IMR-90 (cell line): Measurements from ENCODE around the gene PHKB. TPM values are rescaled to one million over a fixed set of nuclear protein-coding genes. Genes with fewer than 3 reads are reported as not detected.

Source experiments
- ATAC-seq: fragments of 200-7000 bp; cut with Tn5 transposase; 2 replicates; pipeline ENCODE4 v1.9.1; 2020; ENCODE audit warnings: low read depth, mild to moderate bottlenecking, moderate library complexity
- BruUV-seq: library from RNA; stranded (reverse); fragments of 400-500 nt; replicated peaks from 2 replicates; lab custom pipeline; 2021; lab: Mats Ljungman, UMichigan
- CTCF ChIA-PET: fragments of 300-600 bp; formaldehyde crosslinking; extraction: SDS; loops from one replicate; lab custom pipeline; 2021; ENCODE audit warnings: antibody characterized with exemption; lab: Yijun Ruan, JAX
- POLR2A ChIA-PET: fragments of 300-600 bp; sonication (Branson Sonifier 250); formaldehyde crosslinking; loops from one replicate; lab custom pipeline; 2022; ENCODE audit warnings: antibody characterized with exemption; ENCODE audit not compliant: unreplicated experiment; lab: Charles Lee
- DNase-seq: peaks from one replicate; pipeline ENCODE4 v3.0.0; 2013
- H2AFZ ChIP-seq: replicated peaks from 2 replicates; pipeline ENCODE3; 2013; ENCODE audit warnings: low read length, mild to moderate bottlenecking; ENCODE audit not compliant: poor library complexity
- H2AK5ac ChIP-seq: 2 replicates; pipeline ENCODE4 v1.6.1; 2013; ENCODE audit warnings: low read depth, low read length, inconsistent platforms
- H2AK9ac ChIP-seq: replicated peaks from 2 replicates; pipeline ENCODE3; 2013; ENCODE audit warnings: mild to moderate bottlenecking, low read depth, low read length, moderate library complexity; ENCODE audit not compliant: poor library complexity
- H2BK120ac ChIP-seq: 2 replicates; pipeline ENCODE4 v1.6.1; 2013; ENCODE audit warnings: low read depth, low read length, inconsistent platforms
- H2BK15ac ChIP-seq: 3 replicates; pipeline ENCODE4 v1.6.1; 2013; ENCODE audit warnings: low read depth, low read length, inconsistent platforms
- H2BK20ac ChIP-seq: 2 replicates; pipeline ENCODE4 v1.6.1; 2013; ENCODE audit warnings: low read depth, mild to moderate bottlenecking, inconsistent platforms, low read length, moderate library complexity
- H2BK5ac ChIP-seq: 2 replicates; pipeline ENCODE4 v1.6.1; 2013; ENCODE audit warnings: mild to moderate bottlenecking, low read depth, low read length, inconsistent platforms; ENCODE audit not compliant: poor library complexity, severe bottlenecking
- H3K14ac ChIP-seq: replicated peaks from 2 replicates; pipeline ENCODE4 v1.6.1; 2013; ENCODE audit warnings: low read depth, low read length, inconsistent platforms
- H3K18ac ChIP-seq: 2 replicates; pipeline ENCODE4 v1.6.1; 2013; ENCODE audit warnings: low read depth, low read length, control low read depth
- H3K23ac ChIP-seq: 2 replicates; pipeline ENCODE4 v1.6.1; 2013; ENCODE audit warnings: low read depth, low read length, inconsistent platforms
- H3K27ac ChIP-seq: 2 replicates; pipeline ENCODE4 v1.5.1; 2013; ENCODE audit warnings: mild to moderate bottlenecking, control low read depth, low read length; ENCODE audit not compliant: insufficient read depth
- H3K27me3 ChIP-seq: 2 replicates; pipeline ENCODE4 v1.6.1; 2013; ENCODE audit warnings: low read length; ENCODE audit not compliant: control insufficient read depth, insufficient read depth
- H3K36me3 ChIP-seq: 2 replicates; pipeline ENCODE4 v1.6.1; 2013; ENCODE audit warnings: low read length, mixed read lengths; ENCODE audit not compliant: control insufficient read depth, insufficient read depth
- H3K4ac ChIP-seq: 2 replicates; pipeline ENCODE4 v1.6.1; 2013; ENCODE audit warnings: low read depth, low read length, inconsistent platforms
- H3K4me1 ChIP-seq: 2 replicates; pipeline ENCODE4 v1.6.1; 2013; ENCODE audit warnings: low read length, mixed read lengths; ENCODE audit not compliant: control insufficient read depth, insufficient read depth
- H3K4me2 ChIP-seq: 2 replicates; pipeline ENCODE4 v1.6.1; 2013; ENCODE audit warnings: low read depth, mild to moderate bottlenecking, control low read depth, low read length, moderate library complexity
- H3K4me3 ChIP-seq: 2 replicates; pipeline ENCODE4 v1.5.1; 2013; ENCODE audit warnings: low read depth, mild to moderate bottlenecking, control low read depth, low read length, moderate library complexity; ENCODE audit not compliant: insufficient read depth
- H3K56ac ChIP-seq: 2 replicates; pipeline ENCODE4 v1.6.1; 2013; ENCODE audit warnings: low read length, inconsistent platforms; ENCODE audit not compliant: insufficient read depth; ENCODE audit errors: extremely low read depth
- H3K79me1 ChIP-seq, 2 experiments: 2 replicates each; pipeline ENCODE4 v1.6.1; 2013; ENCODE audit warnings: low read length in 2 of 2, inconsistent platforms in 1 of 2, low read depth in 1 of 2
- H3K9ac ChIP-seq: 2 replicates; pipeline ENCODE4 v1.6.1; 2013; ENCODE audit warnings: low read depth, low read length, control low read depth
- H3K9me1 ChIP-seq: 2 replicates; pipeline ENCODE4 v1.6.1; 2013; ENCODE audit warnings: low read length, inconsistent platforms; ENCODE audit not compliant: insufficient read depth
- H3K9me3 ChIP-seq: 2 replicates; pipeline ENCODE4 v1.6.1; 2013; ENCODE audit warnings: low read length; ENCODE audit not compliant: control insufficient read depth, insufficient read depth
- H4K20me1 ChIP-seq: 2 replicates; pipeline ENCODE4 v1.6.1; 2013; ENCODE audit warnings: low read length, inconsistent platforms; ENCODE audit not compliant: insufficient read depth
- H4K5ac ChIP-seq: 2 replicates; pipeline ENCODE4 v1.6.1; 2013; ENCODE audit warnings: mild to moderate bottlenecking, low read depth, low read length, control low read depth
- H4K8ac ChIP-seq, 2 experiments: 2 replicates each; pipeline ENCODE4 v1.6.1; 2013; ENCODE audit warnings: low read depth in 2 of 2, low read length in 2 of 2, control low read depth in 1 of 2, inconsistent platforms in 1 of 2
- H4K91ac ChIP-seq: 2 replicates; pipeline ENCODE4 v1.6.1; 2013; ENCODE audit warnings: low read depth, low read length, inconsistent platforms; ENCODE audit not compliant: insufficient read depth
- BHLHE40 ChIP-seq: fragments of 150-350 bp; IDR thresholded peaks from 2 replicates; pipeline ENCODE4 v1.6.1; 2016; ENCODE audit warnings: mild to moderate bottlenecking, low read depth, low read length
- CEBPB ChIP-seq: IDR thresholded peaks from 2 replicates; pipeline ENCODE4 v1.6.1; 2012; ENCODE audit warnings: low read depth, low read length, improper control_type of control experiment
- CTCF ChIP-seq: conservative IDR thresholded peaks from 2 replicates; pipeline ENCODE4 v1.5.1; 2012; ENCODE audit warnings: mild to moderate bottlenecking, low read depth, low read length, improper control_type of control experiment
- ELK1 ChIP-seq: fragments of 150-350 bp; IDR thresholded peaks from 2 replicates; pipeline ENCODE4 v1.6.1; 2016; ENCODE audit warnings: low read depth, mild to moderate bottlenecking, low read length, moderate library complexity, borderline replicate concordance
- FOS ChIP-seq: fragments of 150-350 bp; IDR thresholded peaks from 2 replicates; pipeline ENCODE4 v1.6.1; 2016; ENCODE audit warnings: low read depth, low read length
- MAFK ChIP-seq: IDR thresholded peaks from 2 replicates; pipeline ENCODE4 v1.6.1; 2012; ENCODE audit warnings: low read depth, low read length, improper control_type of control experiment
- MAZ ChIP-seq: IDR thresholded peaks from 2 replicates; pipeline ENCODE4 v1.6.1; 2012; ENCODE audit warnings: low read depth, mild to moderate bottlenecking, low read length, improper control_type of control experiment, moderate library complexity, borderline replicate concordance
- MXI1 ChIP-seq: IDR thresholded peaks from 2 replicates; pipeline ENCODE4 v1.6.1; 2012; ENCODE audit warnings: low read depth, mild to moderate bottlenecking, low read length, moderate library complexity, borderline replicate concordance
- NFE2L2 ChIP-seq: fragments of 150-350 bp; IDR thresholded peaks from 2 replicates; pipeline ENCODE4 v1.6.1; 2016; ENCODE audit warnings: low read depth, mild to moderate bottlenecking, low read length
- POLR2A ChIP-seq: IDR thresholded peaks from 2 replicates; pipeline ENCODE4 v1.6.1; 2012; ENCODE audit warnings: mild to moderate bottlenecking, low read depth, low read length
- RAD21 ChIP-seq: IDR thresholded peaks from 2 replicates; pipeline ENCODE4 v1.6.1; 2012; ENCODE audit warnings: low read length, improper control_type of control experiment
- RCOR1 ChIP-seq: IDR thresholded peaks from 2 replicates; pipeline ENCODE4 v1.6.1; 2012; ENCODE audit warnings: mild to moderate bottlenecking, low read length, improper control_type of control experiment; ENCODE audit not compliant: insufficient replicate concordance
- SMC3 ChIP-seq: fragments of 150-350 bp; IDR thresholded peaks from 2 replicates; pipeline ENCODE4 v1.6.1; 2016; ENCODE audit warnings: low read depth, mild to moderate bottlenecking, antibody characterized with exemption, low read length, moderate library complexity
- USF2 ChIP-seq: fragments of 150-350 bp; IDR thresholded peaks from 2 replicates; pipeline ENCODE4 v1.6.1; 2017; ENCODE audit warnings: mild to moderate bottlenecking, antibody characterized with exemption, low read length, low read depth
- WGBS, 2 experiments: methylation state at CpG; one replicate each; pipeline versions ENCODE4 v1.1.5 to v1.1.7; 2013; ENCODE audit warnings: missing lambda C conversion rate in 2 of 2; ENCODE audit not compliant: insufficient read length in 1 of 2; ENCODE audit errors: extremely low coverage in 2 of 2; 5-methylcytosine and 5-hydroxymethylcytosine counted together
- dilution Hi-C: fragments of 300-500 bp; cut with HindIII; formaldehyde crosslinking; loops from one replicate; pipeline ENCODE4 v1.14.3; 2018; ENCODE audit warnings: low sequenced_read_pairs; ENCODE audit not compliant: unreplicated experiment
- in situ Hi-C: fragments of 300-500 bp; cut with MboI; formaldehyde crosslinking; loops from 3 replicates; pipeline ENCODE4 v1.14.3; 2019; ENCODE audit warnings: low sequenced_read_pairs, inconsistent platforms, mixed read lengths
- intact Hi-C: fragments of 100-400 bp; cut with micrococcal nuclease; formaldehyde crosslinking; loops from 2 replicates; pipeline ENCODE4 v1.10.0; 2022
- polyA plus RNA-seq, 3 experiments: library from polyadenylated mRNA; depleted of rRNA; stranded (reverse); fragments of >200 nt; gene quantifications; 2 replicates each; pipeline ENCODE4 v1.2.3, GENCODE V29; 2012; ENCODE audit warnings: low replicate concordance in 1 of 3
- total RNA-seq: library from RNA; depleted of rRNA; stranded (reverse); fragments of >200 nt; gene quantifications from 2 replicates; pipeline ENCODE4 v1.2.3, GENCODE V29; 2012

Gene PHKB
- total and polyA plus RNA-seq, 2 of the 4 experiments (the other 2 are of a cell fraction): 24.2 to 58.6 TPM

GRCh38 chr16:47664653-47665325, 203.7 kb downstream of the PHKB start:
- DNase-seq: peak; percentile 11

More at GRCh38 chr16:47664653-47665325, 203.7 kb downstream of the PHKB start:
- TF ChIP-seq CEBPB (no peak), SMC3 (no peak), USF2 (no peak), RAD21 (no peak), FOS (no peak), ELK1 (no peak), CTCF (no peak), POLR2A (no peak), NFE2L2 (no peak), MXI1 (no peak), BHLHE40 (no peak), RCOR1 (no peak), MAZ (no peak), MAFK (no peak)
- intact Hi-C loops: no loop called here
- no peak overlapping the region for H3K4me2 ChIP-seq
- BruUV-seq: no TSS peak
- peaks cover 4% of the 10 kb centered on the region for H3K36me3 ChIP-seq
- H4K5ac ChIP-seq: no peak overlapping the region
- dilution Hi-C loops: no loop called here
- no peak overlapping the region for H2BK5ac ChIP-seq
- H3K9me1 ChIP-seq: no peaks in the 10 kb centered on the region
- H3K27me3 ChIP-seq: no peaks in the 10 kb centered on the region
- peaks cover 5% of the 10 kb centered on the region; the same call in 1 of the 2 replicates for H3K4me1 ChIP-seq
- H3K27ac ChIP-seq: no peak overlapping the region
- no peak overlapping the region for H2AK9ac ChIP-seq
- no peak overlapping the region for H3K9ac ChIP-seq
- no peak overlapping the region for H2BK120ac ChIP-seq
- no peak overlapping the region for H3K14ac ChIP-seq
- no CpG with 5 or more reads among the region's 4 CpGs for WGBS, 2 experiments
- 0 out of 2 replicates have a peak, but pooled peaks have one; percentile 21 for ATAC-seq
- H4K8ac ChIP-seq: no peak overlapping the region
- H2BK20ac ChIP-seq: no peak overlapping the region
- H4K91ac ChIP-seq: no peak overlapping the region
- H2BK15ac ChIP-seq: no peak overlapping the region
- H3K9me3 ChIP-seq: no peaks in the 10 kb centered on the region
- H2AK5ac ChIP-seq: no peak overlapping the region
- H3K23ac ChIP-seq: no peak overlapping the region
- CTCF ChIA-PET: interaction anchor here (0.5 kb wide), 1 partner anchor 627 kb away, joined by 3 read pairs; no protein-coding TSS in a partner anchor
- no peak overlapping the region for H3K4me3 ChIP-seq
- no peak overlapping the region for H3K18ac ChIP-seq
- H3K4ac ChIP-seq: no peak overlapping the region
- in situ Hi-C loops: loop anchor here (25.0 kb wide), 1 partner anchor 502 kb away; no protein-coding TSS in a partner anchor
- POLR2A ChIA-PET: no interaction called here
- H3K79me1 ChIP-seq: no peaks in the 10 kb centered on the region
- no peak overlapping the region for H2AFZ ChIP-seq
- H3K56ac ChIP-seq: peak overlapping the region; percentile 11; the same call in 1 of the 2 replicates
- H4K20me1 ChIP-seq: no peaks in the 10 kb centered on the region
